Skeletal muscle satellite cell (primary cell): Measurements from ENCODE around the gene PPOX.
A peak's percentile ranks its signal among the peaks of the same experiment; 100 is the strongest.

Source experiments
- H3K27me3 ChIP-seq: 2 replicates; pipeline ENCODE4 v1.7.0; 2013; ENCODE audit warnings: low read length; ENCODE audit not compliant: control insufficient read depth, insufficient read depth
- H3K36me3 ChIP-seq: 2 replicates; pipeline ENCODE4 v1.7.0; 2013; ENCODE audit warnings: mild to moderate bottlenecking, control low read depth, low read length; ENCODE audit not compliant: insufficient read depth
- H3K4me1 ChIP-seq: 2 replicates; pipeline ENCODE4 v1.7.0; 2013; ENCODE audit warnings: low read length; ENCODE audit not compliant: control insufficient read depth, insufficient read depth
- H3K4me2 ChIP-seq: 2 replicates; pipeline ENCODE4 v1.7.0; 2013; ENCODE audit warnings: mild to moderate bottlenecking, low read length
- H3K4me3 ChIP-seq: 2 replicates; pipeline ENCODE4 v1.7.0; 2013; ENCODE audit warnings: low read length
- H3K9ac ChIP-seq: 2 replicates; pipeline ENCODE4 v1.7.0; 2013; ENCODE audit warnings: mild to moderate bottlenecking, low read depth, low read length, moderate library complexity
- H3K9me3 ChIP-seq: replicated peaks from 2 replicates; pipeline ENCODE4 v1.7.0; 2013; ENCODE audit warnings: mild to moderate bottlenecking, control low read depth, low read length

The PPOX gene

GRCh38 chr1:161131523-161132409 is 34.5 kb upstream of the PPOX start:
- Histone ChIP-seq H3K27me3 (no peaks in the 10 kb centered on the region), H3K9me3 (no peaks in the 10 kb centered on the region), H3K9ac (peak overlapping the region; percentile 88), H3K4me3 (peak overlapping the region; percentile 85), H3K36me3 (peaks cover 27% of the 10 kb centered on the region), H3K4me1 (peaks cover 13% of the 10 kb centered on the region), H3K4me2 (peak overlapping the region; percentile 98)

GRCh38 chr1:161132410-161133219 is 33.6 kb upstream of the PPOX start, which contains the start of gene DEDD:
DEDD (minus strand) TSS chr1:161132667; CDS start chr1:161124462, 8,205 bp downstream.
- peaks cover 18% of the 10 kb centered on the region for H3K36me3 ChIP-seq
- H3K4me2 ChIP-seq = peak within 1 kb of the TSS; percentile 98
- no peaks in the 10 kb centered on the region for H3K9me3 ChIP-seq
- peak within 1 kb of the TSS; percentile 88 for H3K9ac ChIP-seq
- peaks cover 13% of the 10 kb centered on the region for H3K4me1 ChIP-seq
- H3K27me3 ChIP-seq = no peaks in the 10 kb centered on the region
- peak within 1 kb of the TSS; percentile 85 for H3K4me3 ChIP-seq

GRCh38 chr1:161133220-161133740 is 32.9 kb upstream of the PPOX start:
- H3K4me1 ChIP-seq = peaks cover 13% of the 10 kb centered on the region
- peaks cover 12% of the 10 kb centered on the region for H3K36me3 ChIP-seq
- no peaks in the 10 kb centered on the region for H3K27me3 ChIP-seq
- H3K9me3 ChIP-seq = no peaks in the 10 kb centered on the region
- peak overlapping the region; percentile 98 for H3K4me2 ChIP-seq
- peak overlapping the region; percentile 85 for H3K4me3 ChIP-seq
- peak overlapping the region; percentile 88 for H3K9ac ChIP-seq

GRCh38 chr1:161137881-161138280 is 28.3 kb upstream of the PPOX start:
- H3K4me1 ChIP-seq = no peaks in the 10 kb centered on the region

GRCh38 chr1:161138431-161138830 is 27.8 kb upstream of the PPOX start:
- Histone ChIP-seq H3K4me2 (no peak overlapping the region), H3K9ac (no peak overlapping the region), H3K4me1 (no peaks in the 10 kb centered on the region), H3K9me3 (no peaks in the 10 kb centered on the region), H3K4me3 (no peak overlapping the region), H3K36me3 (no peaks in the 10 kb centered on the region), H3K27me3 (no peaks in the 10 kb centered on the region)

More at GRCh38 chr1:161137881-161138280, 28.3 kb upstream of the PPOX start:
- H3K9ac ChIP-seq = no peak overlapping the region
- H3K4me3 ChIP-seq = no peak overlapping the region
- no peak overlapping the region for H3K4me2 ChIP-seq
- H3K36me3 ChIP-seq = no peaks in the 10 kb centered on the region
- no peaks in the 10 kb centered on the region for H3K27me3 ChIP-seq
- H3K9me3 ChIP-seq = no peaks in the 10 kb centered on the region

GRCh38 chr1:161139766-161140165 is 26.5 kb upstream of the PPOX start:
- H3K9me3 ChIP-seq = no peaks in the 10 kb centered on the region
- no peak overlapping the region for H3K9ac ChIP-seq
- H3K27me3 ChIP-seq = no peaks in the 10 kb centered on the region
- H3K4me2 ChIP-seq = no peak overlapping the region
- H3K36me3 ChIP-seq = no peaks in the 10 kb centered on the region
- no peaks in the 10 kb centered on the region for H3K4me1 ChIP-seq
- no peak overlapping the region for H3K4me3 ChIP-seq

GRCh38 chr1:161140755-161141400 is 25.3 kb upstream of the PPOX start:
- H3K9me3 ChIP-seq = no peaks in the 10 kb centered on the region
- H3K4me1 ChIP-seq = no peaks in the 10 kb centered on the region
- H3K4me3 ChIP-seq = no peak overlapping the region
- H3K27me3 ChIP-seq = no peaks in the 10 kb centered on the region
- H3K36me3 ChIP-seq = no peaks in the 10 kb centered on the region
- no peak overlapping the region for H3K9ac ChIP-seq
- no peak overlapping the region for H3K4me2 ChIP-seq

- no peak overlapping the region for H3K4me2 ChIP-seq
- H3K36me3 ChIP-seq = no peaks in the 10 kb centered on the region
- no peaks in the 10 kb centered on the region for H3K9me3 ChIP-seq
- H3K27me3 ChIP-seq = no peaks in the 10 kb centered on the region
- no peaks in the 10 kb centered on the region for H3K4me1 ChIP-seq
- H3K9ac ChIP-seq = no peak overlapping the region
- H3K4me3 ChIP-seq = no peak overlapping the region
Measured at GRCh38 chr1:161145832-161146231, 20.4 kb upstream of the PPOX start.

GRCh38 chr1:161153176-161153575 is 13.1 kb upstream of the PPOX start:
- H3K36me3 ChIP-seq = peaks cover 14% of the 10 kb centered on the region
- H3K4me1 ChIP-seq = peaks cover 7% of the 10 kb centered on the region
- no peaks in the 10 kb centered on the region for H3K27me3 ChIP-seq
- peak overlapping the region; percentile 91 for H3K4me3 ChIP-seq
- peak overlapping the region; percentile 97 for H3K9ac ChIP-seq
- no peaks in the 10 kb centered on the region for H3K9me3 ChIP-seq
- peak overlapping the region; percentile 80 for H3K4me2 ChIP-seq

GRCh38 chr1:161153682-161154337 is 12.4 kb upstream of the PPOX start, which contains the start of gene UFC1:
UFC1 (plus strand) TSS chr1:161153978; CDS start chr1:161153998, 20 bp downstream.
- H3K27me3 ChIP-seq = no peaks in the 10 kb centered on the region
- H3K4me2 ChIP-seq = peak within 1 kb of the TSS; percentile 80
- peaks cover 20% of the 10 kb centered on the region for H3K36me3 ChIP-seq
- no peaks in the 10 kb centered on the region for H3K9me3 ChIP-seq
- peak within 1 kb of the TSS; percentile 97 for H3K9ac ChIP-seq
- H3K4me3 ChIP-seq = peak within 1 kb of the TSS; percentile 91
- peaks cover 12% of the 10 kb centered on the region for H3K4me1 ChIP-seq
